CD4-positive, alpha-beta T cell treated with Interleukin-17A for 4 hours (primary cell): Measurements from ENCODE around the gene UBALD1.
A peak's percentile ranks its signal among the peaks of the same experiment; 100 is the strongest.

Experiments
- DNase-seq: peaks from one replicate; pipeline ENCODE4 v3.0.0-alpha.2; 2020; ENCODE audit warnings: mixed read lengths

Gene UBALD1

GRCh38 chr16:4641895-4642294 is 27.2 kb upstream of the UBALD1 start:
- no peak for DNase-seq

DNA sequence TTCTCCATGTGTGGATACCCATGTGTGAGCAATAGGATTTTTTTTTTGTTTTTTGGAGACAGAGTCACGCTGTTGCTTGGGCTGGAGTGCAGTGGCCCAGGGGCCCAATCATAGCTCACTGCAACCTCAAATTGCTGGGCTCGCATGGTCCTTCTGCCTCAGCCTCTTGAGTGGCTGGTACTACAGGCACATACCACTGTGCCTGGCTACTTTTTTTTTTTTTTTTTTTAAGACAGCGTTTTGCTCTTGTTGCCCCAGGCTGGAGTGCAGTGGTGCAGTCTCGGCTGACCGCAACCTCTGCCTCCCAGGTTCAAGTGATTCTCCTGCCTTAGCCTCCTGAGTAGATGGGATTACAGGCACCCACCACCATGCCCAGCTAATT is 26.6 kb upstream of the UBALD1 start:
- DNase-seq, result no peak

GRCh38 chr16:4640572-4641305 is 26.1 kb upstream of the UBALD1 start:
- DNase-seq, result no peak

- DNase-seq, result no peak
These were observed 25.3 kb upstream of the UBALD1 start for GRCh38 chr16:4639899-4640509.

- DNase-seq, result no peak
These were observed 22.9 kb upstream of the UBALD1 start for GRCh38 chr16:4637501-4638166.

DNA sequence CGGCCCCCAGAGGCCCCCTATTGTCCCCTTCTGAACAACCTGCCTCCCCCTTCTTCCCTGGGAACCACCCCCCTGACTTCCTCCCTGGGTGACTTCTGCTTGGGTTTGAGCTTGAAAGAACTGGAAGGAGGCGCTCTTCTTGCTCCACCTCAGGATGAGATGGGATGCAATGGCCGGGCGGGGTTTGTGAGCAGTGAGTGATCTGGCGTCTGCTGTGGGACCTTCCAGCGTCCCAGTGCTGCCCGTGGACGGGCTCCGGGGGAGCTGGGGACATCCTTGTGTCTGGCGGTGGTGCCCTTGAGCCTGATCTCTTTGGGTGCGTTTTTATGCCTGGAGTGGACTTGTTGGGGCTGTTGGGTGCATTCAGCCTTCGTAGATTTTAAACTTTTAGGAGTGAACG is 21.5 kb upstream of the UBALD1 start:
- DNase-seq, result no peak

GRCh38 chr16:4634768-4635167 is 20.1 kb upstream of the UBALD1 start:
- DNase-seq, result no peak

DNA sequence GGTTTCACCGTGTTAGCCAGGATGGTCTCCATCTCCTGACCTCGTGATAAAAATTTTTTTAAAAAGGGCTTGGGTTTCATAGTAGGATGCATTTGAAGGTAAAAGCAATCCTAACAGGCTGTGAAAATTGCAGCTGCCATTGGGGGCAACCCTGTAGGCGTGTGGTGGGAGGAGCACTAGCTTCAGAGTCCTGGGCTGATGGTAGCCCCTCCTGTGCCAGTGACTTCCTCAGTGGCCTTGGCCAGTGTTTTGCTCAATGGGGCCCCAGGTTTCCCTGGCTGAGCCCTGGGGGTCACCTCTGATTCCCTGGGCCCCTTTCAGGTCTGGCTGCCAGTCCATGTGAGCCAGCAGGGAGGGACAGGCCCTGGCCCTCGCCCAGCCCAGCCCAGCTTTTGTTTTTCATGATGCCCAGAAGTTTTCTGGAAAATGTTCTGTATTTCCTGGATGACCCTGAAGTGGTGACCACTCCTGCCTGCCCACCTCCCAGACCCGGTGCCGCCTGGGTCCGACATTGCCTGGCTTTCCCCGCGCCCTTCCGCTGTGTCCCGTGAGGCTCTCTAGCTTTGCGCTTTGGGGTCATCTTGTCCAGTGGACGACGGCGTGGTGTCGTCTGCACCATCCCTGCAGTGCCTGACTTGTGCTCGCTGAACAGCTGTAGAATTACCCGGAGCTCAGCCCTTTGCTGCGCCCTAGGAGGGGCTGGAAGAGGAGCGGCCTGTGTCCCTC is 19.4 kb upstream of the UBALD1 start:
- DNase-seq, result no peak

DNA sequence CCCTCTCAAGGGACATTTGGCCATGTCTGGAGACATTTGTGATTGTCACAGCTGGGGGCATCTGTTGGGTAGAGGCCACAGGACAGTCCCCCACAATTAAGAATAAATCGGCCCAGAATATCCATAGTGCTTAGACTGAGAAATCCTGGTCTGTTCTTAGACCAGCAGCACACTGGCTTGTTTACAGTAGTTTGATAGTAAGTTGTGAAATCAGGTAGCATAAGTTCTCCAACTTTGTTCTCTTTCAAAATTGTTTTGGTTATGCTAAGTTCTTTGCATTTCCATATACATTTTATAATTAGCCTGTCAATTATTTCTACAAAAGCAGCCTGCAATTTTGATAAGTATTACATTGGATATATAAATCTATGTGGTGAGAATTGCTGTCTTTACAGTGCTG is 16.8 kb upstream of the UBALD1 start:
- DNase-seq, result no peak

- DNase-seq, result no peak
These were observed 13.6 kb upstream of the UBALD1 start for GRCh38 chr16:4628283-4628682.

DNA sequence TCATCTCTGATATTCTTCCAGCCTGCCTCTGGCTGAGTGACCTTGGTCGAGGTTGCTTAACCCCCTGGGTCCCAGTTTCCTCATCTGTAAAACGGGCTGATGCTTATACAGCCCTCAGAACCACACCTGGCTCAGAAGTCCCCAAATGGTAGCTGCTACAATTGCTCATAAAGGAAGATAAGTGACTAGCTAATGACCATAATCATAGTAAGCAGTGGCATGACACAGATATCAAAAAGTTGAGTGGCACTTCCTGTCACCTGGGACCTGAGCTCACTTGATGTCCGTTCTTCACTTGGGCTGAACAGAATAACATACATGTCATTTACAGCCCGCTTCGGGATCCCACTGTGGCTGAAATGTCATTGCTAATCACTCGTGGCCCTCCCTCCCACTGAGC is 11.7 kb upstream of the UBALD1 start:
- DNase-seq, result no peak

DNA sequence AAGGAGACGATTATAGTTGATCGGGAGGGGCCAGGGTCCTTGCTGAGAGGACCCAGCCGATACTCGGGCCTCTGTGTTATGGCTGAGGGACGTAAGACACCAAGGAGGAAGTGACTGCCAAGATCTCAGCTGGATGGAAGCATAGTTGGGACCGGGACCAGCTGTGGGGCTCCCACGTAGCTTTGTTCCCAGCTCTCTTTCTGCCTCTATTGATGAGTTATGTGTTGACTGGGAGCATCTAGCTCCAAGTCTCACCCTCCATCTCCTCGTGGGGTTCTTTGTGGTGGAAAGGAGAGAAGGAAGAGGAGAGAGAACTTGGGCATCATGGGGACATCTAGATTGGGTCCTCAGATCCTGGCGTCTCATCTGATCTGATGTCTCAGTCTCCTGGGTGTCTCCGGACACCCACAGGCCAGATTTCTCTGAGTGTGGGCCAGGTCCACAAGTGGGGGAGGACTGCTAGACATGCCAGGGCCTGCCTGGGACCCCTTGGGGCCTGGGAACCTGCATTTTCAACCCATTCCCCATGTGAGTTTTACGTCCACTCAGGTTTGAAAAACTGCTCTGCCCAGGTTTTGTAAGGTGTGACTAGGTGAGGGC is 11.0 kb upstream of the UBALD1 start:
- no peak for DNase-seq

GRCh38 chr16:4624827-4625559 is 10.3 kb upstream of the UBALD1 start:
- peak; percentile 49 for DNase-seq

- DNase-seq, result peak; percentile 92
These were observed 9.5 kb upstream of the UBALD1 start, which contains the start of gene MGRN1 for GRCh38 chr16:4624015-4624826. TSS of gene MGRN1 (plus strand) at chr16:4624826. CDS start at chr16:4624961, 135 bp downstream.

GRCh38 chr16:4623593-4623992 is 8.9 kb upstream of the UBALD1 start:
- DNase-seq, result no peak

GRCh38 chr16:4618645-4619418 is 4.1 kb upstream of the UBALD1 start:
- no peak for DNase-seq

- no peak for DNase-seq
These were observed 3.2 kb upstream of the UBALD1 start for GRCh38 chr16:4617880-4618279.

GRCh38 chr16:4616047-4616811 is 1.5 kb upstream of the UBALD1 start:
- DNase-seq, result peak; percentile 99

DNA sequence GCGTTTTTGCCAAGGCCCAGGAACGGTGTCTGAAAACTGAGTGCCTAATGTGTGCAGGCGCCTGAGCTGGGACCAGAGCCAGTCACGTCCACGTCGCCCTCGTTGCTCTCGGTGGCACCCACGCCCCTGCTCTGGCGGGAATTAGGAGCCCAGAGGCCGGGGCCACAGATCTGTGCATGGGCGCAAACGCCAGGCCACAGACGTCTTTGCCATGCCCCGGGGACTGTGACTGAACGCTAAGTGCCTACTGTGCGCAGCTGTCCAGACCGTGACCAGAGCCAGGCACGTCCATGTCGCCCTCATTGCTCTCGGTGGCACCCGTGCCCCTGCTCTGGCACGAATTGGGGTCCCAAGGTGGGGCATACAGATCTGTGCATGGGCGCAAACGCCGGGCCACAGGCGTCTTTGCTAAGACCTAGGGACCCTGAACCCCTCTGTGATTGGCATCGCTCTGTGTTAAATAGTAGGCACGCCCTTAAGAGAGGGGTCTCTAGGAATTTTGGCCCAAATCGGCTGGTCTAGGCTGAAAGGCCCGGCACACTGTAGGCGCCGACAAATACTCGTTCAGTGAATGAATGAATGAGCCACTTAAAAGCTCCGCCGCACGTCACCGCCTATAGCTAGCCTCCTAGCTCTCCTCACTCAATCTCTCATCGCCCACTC is 827 bp upstream of the UBALD1 start:
- no peak for DNase-seq
